Activated T-cell treated with anti-CD3 and anti-CD28 coated beads for 1 hour (primary cell): ENCODE data around the gene FAM89B.

Experiments used
- DNase-seq: peaks from one replicate; pipeline ENCODE4 v3.0.0-alpha.2; 2020; ENCODE audit warnings: low read depth

FAM89B gene

GRCh38 chr11:65610404-65610803 is 38.1 kb downstream of the FAM89B start:
- DNase-seq, result no peak

- no peak for DNase-seq
These were observed 38.9 kb downstream of the FAM89B start for GRCh38 chr11:65611028-65611757.

DNA sequence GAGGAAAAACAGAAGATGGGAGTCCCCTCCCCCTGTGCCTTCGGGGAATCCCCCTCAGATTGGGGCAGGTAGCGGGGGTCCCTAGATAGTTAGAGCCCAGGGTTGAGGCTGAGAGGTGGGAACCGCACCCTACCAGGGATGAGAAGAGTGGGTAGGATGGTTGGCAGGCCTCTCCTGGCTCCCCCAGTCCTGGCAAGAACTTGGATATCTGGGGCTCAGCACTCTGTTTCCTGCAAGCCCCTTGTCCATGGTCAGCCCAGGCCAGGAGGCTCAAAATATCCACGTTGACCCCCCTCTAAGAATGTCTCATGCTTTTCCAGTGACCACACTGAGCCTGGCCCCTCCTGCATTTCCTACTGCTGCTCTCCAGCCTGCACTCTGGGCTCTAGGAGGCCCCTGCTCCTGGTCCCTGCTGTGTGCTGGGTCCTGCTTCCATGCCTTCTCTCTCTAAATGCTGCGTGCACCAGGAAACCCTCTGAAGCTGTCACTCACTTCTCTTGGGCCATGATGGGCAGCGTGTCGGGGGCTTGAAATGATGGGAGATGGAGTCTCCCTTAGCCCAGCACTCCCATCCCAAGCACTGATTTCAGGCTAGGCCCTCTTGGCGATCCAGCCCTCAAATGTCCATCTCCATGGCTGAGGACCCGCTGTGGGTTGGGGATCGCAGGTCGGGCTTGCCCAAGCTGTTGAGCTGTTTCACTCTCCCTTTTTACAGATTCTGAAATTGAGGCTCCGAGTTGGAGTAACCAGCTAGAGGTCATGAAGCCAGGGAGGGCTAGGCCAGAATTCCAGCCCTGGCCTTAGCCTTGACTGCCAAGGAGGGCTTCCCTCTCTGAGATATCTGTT is 39.6 kb downstream of the FAM89B start:
- DNase-seq, result no peak

DNA sequence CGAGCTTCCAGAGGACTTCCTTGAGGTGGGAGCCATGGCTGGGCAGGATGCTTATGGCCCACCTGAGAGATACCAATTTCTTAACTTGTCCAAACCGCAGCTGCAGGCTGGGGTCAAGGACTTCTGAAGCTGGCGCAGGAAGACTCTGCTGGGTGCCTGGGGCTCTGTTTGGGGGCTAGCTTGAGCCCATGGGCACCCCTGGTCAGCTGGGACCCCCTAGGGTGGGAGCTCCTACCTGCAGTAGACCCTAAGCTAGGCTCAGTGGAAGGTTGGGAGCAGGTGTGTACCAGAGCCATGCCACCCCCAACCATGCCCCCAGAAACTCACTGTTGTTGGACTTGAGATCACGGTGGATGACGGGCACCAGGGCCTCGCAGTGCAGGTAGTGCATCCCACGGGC is 40.4 kb downstream of the FAM89B start:
- no peak for DNase-seq

- no peak for DNase-seq
These were observed 41.0 kb downstream of the FAM89B start for GRCh38 chr11:65613091-65613928.

DNA sequence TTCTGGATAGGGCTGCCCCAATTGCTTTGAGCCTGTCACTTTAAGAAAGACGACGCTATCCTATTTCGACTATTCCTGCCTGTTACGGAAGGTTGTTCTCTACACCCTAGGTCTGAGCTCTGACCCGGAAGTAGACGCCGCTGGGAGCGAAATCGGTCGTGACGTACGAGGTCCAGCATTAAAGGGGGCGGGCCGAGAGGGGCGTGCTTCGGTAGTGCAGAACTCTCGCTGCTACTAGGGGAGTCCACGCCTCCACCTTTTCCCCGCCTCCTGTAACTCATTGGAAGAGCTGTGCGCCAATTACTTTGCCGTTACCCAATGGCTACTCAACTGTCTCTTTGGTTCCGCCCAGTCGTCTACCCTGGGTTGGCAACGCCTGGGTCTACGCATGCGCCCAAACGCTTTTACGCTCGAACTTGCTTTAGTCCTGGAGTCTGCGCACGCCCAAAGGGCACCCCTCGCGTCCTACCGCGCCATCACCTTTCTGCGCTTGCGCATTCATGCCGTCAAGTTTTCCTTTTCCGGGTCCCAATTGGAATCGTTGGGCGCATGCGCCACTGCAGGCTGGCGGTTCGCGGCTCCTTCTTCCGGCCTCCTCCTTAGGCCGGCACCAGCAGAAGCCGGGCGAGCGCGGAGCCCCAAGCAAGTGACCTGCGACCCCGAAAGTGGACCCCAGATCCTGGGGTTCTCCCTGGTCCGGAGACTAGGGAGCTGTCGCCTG is 43.1 kb downstream of the FAM89B start, which contains the start of gene PCNX3:
TSS of gene PCNX3 (plus strand) at position 548 of the 721 bp plus-strand sequence. CDS start 536 bp downstream, outside the sequence.
- DNase-seq, result peak; percentile 100

- DNase-seq, result no peak
These were observed 43.7 kb downstream of the FAM89B start for GRCh38 chr11:65615950-65616574.

GRCh38 chr11:65616575-65617001 is 44.2 kb downstream of the FAM89B start:
- DNase-seq, result no peak

DNA sequence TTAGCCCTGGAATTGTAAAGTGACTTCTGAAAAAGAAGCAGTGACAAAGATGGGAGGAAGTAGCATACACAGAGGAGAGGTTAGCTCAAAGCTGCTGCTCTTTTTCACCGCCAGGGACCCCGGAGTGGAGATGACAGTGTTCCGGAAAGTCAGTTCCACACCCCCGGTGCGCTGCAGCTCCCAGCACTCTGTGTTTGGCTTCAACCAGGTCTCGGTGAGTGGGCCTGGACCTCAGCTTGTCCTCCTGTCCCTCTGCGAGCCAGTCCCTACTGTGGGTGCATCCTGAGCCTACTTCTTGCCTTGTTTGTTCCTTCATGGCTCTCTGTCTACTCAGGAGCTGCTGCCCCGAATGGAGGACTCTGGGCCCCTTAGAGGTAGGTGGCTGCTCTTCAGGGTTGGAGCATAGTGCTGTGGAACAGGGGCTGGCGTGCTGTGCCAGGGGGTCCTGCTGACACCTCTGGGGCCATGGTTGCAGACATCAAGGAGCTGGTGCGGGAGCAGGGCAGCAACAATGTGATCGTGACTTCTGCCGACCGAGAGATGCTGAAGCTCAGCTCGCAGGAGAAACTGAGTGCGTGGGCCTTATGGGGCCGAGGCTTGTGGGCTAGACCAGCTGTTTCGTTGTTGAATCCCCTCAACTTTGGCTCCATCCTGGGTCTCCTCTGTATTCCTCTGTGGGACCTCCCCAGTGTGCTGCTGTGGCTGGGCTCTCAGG is 45.0 kb downstream of the FAM89B start:
- DNase-seq, result no peak

GRCh38 chr11:65617990-65618751 is 45.8 kb downstream of the FAM89B start:
- no peak for DNase-seq

- DNase-seq, result no peak
These were observed 46.4 kb downstream of the FAM89B start for GRCh38 chr11:65618763-65619162.

DNA sequence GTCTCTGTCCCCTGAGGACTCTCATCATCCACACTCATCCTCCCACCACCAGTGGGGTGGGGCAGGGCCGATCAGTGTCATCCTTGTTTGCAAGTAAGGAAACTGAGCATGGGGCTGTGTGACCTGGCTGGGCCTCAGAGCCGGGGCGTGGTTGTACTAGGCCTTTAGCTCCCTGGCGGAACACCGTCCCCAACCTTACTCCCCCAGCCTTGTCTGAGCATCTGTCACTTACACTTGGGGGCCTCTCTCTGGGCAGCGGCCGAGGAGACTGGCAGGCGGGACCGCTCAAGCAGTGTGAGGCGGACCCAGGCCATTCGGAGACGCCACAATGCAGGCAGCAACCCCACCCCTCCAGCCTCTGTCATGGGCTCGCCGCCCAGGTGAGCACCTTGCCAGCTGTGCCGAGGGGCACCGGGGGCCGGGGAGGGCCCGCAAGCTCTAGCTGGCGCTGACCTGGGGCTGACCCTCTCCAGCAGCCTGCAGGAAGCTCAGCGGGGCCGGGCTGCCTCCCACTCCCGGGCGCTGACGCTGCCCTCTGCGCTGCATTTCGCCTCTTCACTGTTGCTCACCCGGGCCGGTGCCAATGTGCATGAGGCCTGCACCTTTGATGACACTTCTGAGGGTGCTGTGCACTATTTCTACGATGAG is 47.1 kb downstream of the FAM89B start:
- no peak for DNase-seq

DNA sequence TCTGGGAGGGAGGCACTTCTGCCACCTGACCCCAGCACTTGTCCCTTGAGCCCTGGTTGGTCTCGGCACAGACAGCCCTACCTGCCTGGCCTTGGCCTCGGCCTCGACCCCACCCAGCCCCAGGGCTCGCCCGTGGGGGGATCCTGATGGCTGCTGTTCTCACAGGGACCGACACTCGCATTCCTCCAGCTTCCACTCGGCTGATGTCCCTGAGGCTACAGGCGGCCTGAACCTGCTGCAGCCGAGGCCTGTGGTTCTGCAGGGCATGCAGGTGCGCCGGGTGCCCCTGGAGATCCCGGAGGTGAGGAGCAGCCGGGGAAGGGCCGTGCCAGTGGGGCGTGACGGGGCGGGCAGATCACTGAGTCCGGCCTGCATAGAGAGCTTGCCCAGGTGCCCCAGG is 48.3 kb downstream of the FAM89B start:
- no peak for DNase-seq

GRCh38 chr11:65621460-65621859 is 49.1 kb downstream of the FAM89B start:
- no peak for DNase-seq

DNA sequence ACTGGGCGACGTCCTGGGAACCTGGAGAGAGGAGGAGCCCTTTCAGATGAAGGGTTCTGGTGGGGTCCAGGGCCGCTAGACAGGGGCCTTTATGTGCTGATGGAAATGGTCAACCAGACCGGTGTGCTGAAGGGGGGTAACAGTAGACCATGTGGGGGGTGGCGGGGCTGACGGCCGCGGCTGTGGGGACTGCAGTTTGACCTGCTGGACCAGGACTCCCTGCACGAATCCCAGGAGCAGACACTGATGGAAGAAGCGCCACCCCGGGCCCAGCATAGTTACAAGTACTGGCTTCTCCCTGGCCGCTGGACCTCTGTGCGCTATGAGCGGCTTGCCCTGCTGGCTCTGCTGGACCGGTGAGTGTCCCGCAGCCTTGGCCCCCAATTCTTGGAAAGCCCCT is 49.7 kb downstream of the FAM89B start:
- DNase-seq, result no peak

DNA sequence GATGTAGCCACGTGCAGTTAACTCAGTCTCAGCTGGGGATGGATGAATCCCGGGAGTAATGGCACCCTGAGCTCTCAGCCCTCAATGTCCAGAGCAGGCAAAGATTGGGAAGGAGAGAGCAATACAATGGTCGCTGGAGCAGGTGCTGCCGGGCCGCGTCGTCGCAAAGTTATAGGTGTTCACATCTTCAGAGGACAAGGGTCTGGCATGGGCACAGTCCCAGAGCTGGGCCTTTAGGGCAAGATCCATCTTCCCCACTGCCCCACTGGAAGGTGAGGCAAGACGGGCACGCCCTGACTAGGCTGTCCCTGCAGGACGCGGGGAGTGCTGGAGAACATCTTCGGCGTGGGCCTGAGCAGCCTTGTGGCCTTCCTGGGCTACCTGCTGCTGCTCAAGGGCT is 50.8 kb downstream of the FAM89B start:
- no peak for DNase-seq
